Measurements from ENCODE around the gene GPR18.

Gene GPR18, protein sequence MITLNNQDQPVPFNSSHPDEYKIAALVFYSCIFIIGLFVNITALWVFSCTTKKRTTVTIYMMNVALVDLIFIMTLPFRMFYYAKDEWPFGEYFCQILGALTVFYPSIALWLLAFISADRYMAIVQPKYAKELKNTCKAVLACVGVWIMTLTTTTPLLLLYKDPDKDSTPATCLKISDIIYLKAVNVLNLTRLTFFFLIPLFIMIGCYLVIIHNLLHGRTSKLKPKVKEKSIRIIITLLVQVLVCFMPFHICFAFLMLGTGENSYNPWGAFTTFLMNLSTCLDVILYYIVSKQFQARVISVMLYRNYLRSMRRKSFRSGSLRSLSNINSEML

DNA sequence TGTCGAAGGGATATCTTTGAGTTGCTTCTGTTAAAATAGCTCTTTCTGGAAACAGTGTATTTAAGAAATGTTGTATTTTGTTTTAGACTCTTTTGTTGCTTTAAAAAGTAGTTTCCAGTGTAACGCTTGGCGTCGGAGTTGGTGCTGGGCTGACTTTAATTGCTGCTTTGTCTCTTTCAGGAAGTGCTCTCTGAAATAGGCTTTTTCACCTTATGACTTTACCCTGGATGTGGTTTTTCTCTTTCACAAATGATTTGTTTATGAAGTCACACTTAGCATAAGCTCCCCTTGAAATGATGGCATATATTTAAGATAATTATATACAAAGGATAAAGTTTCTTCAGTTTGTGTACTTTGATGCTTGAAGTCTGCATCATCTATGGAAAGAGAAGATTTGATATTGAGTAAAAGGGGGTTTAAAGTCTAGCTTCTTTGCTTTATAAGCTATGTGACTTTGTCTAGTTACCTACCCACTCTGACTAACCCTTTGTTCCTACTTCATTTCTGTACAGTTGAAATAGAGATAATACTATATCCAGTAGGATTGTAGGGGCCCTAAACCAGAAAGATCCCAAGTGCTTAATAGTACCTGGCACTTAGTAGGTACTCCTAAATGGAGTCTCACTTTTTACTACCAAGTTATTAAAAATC lies at the start of gene GPR18:
Gene GPR18, minus strand, starts transcription at position 170 of the 651 bp plus-strand sequence. CDS start 2,507 bp downstream, outside the sequence.
- no peak for DNase-seq (ENCODE audit: low read depth)

GRCh38 chr13:99307648-99308339 lies 49.6 kb upstream of the GPR18 start:
- DNase-seq (ENCODE audit: low read depth), result peak; percentile 48

DNA sequence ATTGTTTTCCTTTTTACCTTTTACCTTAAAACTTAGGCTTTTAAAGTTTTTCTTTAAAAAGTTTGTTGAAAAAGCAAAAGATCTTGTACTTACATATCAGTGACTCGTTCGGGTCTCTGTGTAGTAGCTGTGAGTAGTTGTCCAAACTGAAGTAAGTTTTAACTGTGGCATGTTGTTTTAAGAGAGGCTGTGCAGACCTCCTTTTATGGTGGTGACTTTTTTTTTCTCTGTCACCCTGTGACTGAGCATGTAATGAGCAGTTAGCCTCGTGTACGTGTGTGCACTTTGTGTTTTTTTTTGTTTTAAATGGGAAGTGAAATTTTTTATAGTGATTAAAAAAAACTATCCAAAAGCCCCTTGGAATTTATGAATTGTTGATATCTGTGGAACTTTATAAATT lies 49.1 kb upstream of the GPR18 start, which contains the start of gene GPR183:
Gene GPR183, minus strand, starts transcription at position 153 of the 400 bp plus-strand sequence. CDS start 11,254 bp downstream, outside the sequence.
- DNase-seq (ENCODE audit: low read depth), result no peak

DNA sequence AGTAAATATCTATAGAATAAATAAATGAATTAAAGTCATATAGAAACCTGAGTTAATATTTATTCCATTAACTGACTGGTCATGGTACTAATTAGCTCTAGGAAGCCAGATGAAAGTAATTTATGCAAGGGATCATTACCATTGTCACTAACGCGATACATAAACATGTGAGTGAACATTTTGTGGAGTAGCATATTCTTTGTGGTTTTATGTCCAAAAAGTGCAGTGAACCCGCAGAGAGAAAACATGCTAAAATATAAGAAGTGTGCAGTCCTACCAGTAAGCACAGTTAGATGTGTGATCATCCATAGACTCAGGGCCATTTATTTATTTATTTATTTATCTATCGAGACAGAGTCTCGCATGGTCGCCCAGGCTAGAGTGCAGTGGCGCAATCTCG lies 47.4 kb upstream of the GPR18 start:
- DNase-seq (ENCODE audit: low read depth), result no peak

DNA sequence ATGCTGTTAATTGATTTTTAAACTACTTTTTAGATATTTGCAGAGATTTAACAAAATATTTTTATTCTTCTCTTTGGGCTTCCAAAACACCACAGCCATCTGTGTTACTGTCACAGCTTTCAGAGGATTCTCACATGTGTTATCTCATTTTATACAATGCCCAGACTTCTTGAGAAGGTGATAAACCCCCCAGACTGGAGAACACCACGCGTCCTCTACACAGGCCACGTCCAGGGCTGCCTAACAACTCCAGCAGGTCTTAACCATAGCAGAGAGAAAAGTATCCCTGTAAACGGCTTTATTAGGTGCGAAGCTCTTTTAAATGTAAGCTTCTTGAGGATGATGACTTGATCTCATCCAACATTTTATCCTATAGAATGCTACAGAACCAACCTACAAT lies 47.0 kb upstream of the GPR18 start:
- DNase-seq (ENCODE audit: low read depth), result no peak

DNA sequence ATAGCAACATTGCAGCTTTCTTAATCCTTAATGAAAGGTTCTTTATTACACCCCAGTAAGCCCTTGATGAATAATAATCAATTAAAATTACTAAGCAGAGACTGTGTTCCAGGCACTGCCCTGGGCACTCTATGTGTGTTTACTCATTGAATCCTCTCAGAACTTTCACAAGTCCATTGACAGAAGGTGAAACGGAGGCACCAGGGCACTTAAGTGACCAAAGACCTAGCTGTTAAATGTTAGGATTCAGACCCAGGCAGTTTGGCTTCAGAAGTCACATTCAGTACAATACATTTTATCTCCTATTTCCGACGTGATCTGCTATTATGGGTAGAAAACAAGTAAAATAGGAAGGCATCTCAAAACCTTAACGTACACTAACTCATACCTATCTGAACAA lies 46.4 kb upstream of the GPR18 start:
- DNase-seq (ENCODE audit: low read depth), result no peak

DNA sequence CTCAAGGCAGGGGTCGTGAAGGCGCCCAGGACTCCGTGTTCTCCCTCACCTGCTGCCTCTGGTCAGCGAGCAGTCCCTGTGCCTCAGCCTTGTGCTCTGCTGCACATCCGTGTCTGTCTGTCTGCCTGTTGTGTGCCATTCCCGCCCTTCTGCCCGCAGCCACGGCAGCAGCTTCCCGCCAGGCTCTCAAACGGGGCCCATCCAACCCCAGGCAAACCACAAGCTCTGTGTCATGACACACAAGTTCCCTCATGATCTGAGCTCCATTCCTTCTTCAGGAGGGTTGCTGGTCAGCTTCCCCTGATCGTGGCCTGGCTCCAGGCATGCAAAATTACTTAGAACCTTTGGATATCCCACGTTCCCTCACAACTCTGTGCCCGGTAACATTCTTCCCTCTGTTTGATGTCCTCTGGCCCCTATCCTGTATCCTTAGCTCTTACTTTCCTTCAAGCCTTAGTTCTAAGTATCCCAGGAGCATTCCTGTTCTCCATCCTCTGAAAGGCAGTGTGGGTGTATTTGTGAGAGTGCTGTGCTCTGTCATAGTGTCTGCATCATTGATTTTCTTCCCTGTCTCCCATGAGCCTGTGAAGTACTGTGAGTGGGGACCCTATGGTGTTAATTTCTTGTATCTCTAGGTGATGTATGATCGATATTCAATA lies 45.8 kb upstream of the GPR18 start:
- peak; percentile 53 for DNase-seq (ENCODE audit: low read depth)

DNA sequence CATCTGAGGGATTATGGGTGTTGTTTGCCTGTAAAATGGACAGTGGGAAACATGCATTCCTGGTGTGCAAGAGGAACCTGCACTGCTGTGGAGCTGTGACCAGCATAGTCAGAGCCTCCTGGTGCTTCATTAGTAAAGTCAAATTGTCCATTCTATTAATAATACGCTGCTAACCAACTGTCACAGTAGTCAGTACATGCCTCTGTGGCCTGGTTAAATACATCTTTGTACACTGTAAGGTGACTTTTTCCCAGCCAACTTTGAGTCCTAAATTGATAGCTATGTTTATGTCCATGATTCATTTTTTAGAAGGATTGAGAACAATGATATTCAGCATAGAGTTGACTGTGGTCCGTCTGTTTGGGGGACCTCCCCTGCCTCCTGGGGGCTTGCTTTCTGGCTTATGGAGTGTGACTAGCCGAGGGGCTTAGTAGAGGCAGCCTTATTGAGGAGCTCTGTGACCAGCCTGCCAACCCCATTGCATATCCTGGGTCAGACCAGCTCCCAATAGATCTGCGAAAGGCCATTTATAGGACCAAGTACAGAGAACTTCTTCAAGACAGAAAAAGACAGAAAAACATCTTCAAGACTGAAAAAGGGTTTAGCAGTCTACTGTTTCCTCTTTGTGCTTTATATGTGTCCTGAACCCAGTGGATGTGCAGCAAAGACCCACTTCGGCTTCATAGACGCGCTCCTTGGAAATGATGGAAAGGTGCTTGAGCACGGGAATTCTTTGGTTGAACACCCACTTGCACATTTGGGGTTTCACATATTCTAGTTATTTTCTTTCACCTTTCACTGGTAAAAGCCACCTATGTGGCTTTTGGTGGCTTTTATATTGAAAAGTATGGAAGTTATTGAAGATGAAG lies 44.7 kb upstream of the GPR18 start:
- DNase-seq (ENCODE audit: low read depth), result no peak

- DNase-seq (ENCODE audit: low read depth), result no peak
These were observed 43.9 kb upstream of the GPR18 start for GRCh38 chr13:99301913-99302636.

DNA sequence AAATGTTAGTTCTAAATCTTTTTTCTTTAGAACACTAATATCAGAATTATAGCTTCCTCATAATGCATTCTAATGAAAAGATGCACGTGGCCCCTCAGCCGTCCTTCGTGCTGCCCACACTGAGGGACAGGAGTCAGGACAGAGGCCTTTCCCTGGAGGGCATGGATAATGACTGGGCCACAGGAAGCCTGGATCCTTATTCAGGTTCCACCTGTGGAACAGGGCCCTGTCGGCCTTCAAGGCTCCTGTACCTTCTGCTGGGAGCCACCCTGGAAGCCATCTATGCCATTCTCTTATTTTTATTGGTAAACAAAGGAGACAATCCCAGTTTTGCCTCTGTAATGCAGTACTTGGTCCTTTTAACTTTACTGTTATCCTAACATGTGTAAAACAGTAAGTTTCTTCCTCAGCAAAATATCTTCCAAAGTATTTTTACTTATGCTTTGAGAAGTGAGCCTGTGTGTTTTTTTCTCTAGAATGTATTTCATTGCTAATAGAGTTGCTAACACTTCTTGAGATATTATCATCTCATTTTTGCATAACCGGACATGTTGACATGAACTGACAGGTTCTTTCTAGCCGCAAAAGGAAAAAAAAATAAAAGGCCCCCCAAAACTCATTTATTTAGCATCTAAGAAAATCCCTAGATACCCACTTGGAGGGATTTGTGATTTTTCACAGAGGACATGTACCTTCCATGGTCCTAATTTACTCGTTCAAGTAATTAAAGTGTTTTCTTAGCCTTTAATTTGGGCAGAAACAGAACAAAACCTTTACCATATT lies 43.1 kb upstream of the GPR18 start:
- DNase-seq (ENCODE audit: low read depth), result no peak

- DNase-seq (ENCODE audit: low read depth), result no peak
These were observed 41.8 kb upstream of the GPR18 start for GRCh38 chr13:99299920-99300341.

DNA sequence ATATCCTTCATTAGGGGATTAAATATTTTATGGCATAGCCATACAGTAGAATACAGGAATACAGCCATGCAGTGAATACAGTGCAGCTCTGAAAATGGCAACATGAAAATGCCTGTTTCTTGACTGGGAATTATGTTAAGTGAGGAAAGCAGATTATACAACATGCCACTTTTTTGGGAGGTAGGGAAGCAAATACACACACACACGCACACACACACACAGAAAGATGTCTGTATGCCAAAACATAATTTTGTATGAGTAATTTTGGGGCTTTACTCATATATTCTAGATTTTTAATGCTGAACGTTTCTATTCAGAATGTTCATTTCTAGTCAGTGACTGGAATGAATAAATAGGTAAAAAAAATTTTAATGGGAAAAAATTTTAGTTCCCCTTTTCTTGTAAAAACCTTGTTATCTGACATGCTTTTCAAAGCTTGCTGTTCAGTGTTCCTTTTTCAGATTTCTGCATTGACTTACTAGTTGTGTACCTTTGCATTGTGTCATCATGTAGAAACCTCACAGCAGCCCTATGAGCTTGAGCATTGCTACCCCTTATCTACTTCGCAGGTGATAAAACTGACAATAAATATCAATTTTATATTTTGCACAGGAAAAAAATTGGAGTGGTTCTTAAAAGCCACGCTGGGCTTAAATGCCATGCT lies 41.2 kb upstream of the GPR18 start:
- no peak for DNase-seq (ENCODE audit: low read depth)

DNA sequence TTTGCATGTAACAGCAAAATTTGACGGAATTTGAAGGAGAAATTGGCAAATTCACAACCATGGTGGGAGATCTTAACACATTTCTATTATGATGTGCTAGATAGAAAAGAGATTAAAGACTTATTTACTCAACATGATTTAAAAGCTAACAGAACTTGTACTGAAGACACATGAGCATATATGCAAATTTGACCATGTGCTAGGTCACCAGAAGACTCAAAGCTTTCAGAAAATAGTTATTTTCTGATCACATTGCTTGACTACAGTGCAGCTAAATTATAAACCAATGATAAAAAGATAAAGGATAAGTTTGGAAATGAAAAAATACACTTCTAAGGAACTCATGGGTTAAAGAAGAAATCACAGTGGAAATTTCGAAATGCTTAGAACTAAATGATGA lies 39.9 kb upstream of the GPR18 start:
- DNase-seq (ENCODE audit: low read depth), result no peak

DNA sequence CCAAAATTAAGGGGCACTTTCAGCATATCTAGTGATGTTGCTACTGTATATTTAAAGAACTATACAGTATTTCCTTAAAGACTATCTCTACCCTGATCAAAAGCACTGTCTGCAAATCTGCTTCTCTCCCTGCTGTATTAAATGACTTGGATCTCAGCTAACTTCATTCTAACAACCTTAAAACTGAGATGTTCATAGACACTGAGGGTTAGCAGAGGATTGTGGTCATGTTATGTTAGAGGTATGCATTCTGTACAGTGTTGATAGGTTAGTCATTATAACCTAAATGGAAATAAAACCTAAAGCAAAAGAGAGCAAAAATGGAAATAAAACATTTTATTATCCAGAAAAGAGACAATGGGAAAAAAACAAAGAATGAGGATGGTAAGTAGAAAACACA lies 39.2 kb upstream of the GPR18 start:
- DNase-seq (ENCODE audit: low read depth), result no peak

DNA sequence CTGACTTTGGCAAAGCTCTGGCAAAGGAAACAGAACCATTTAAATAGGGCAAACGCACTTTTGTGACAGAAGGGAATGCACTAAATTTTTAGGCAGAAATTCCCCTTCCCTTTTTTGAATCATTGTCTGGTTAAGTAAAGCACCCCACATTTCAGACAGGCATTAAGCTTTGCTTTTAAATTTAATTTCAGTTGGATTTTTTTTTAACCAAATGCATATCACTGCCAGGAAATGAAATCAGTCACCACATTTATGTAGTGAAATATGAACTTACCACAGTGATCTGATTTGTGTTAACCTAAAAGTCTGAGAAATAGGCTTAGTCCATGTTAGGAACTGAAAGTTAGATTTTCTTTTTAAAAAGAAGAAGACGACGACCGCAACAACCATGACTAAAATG lies 38.2 kb upstream of the GPR18 start:
- DNase-seq (ENCODE audit: low read depth), result no peak

DNA sequence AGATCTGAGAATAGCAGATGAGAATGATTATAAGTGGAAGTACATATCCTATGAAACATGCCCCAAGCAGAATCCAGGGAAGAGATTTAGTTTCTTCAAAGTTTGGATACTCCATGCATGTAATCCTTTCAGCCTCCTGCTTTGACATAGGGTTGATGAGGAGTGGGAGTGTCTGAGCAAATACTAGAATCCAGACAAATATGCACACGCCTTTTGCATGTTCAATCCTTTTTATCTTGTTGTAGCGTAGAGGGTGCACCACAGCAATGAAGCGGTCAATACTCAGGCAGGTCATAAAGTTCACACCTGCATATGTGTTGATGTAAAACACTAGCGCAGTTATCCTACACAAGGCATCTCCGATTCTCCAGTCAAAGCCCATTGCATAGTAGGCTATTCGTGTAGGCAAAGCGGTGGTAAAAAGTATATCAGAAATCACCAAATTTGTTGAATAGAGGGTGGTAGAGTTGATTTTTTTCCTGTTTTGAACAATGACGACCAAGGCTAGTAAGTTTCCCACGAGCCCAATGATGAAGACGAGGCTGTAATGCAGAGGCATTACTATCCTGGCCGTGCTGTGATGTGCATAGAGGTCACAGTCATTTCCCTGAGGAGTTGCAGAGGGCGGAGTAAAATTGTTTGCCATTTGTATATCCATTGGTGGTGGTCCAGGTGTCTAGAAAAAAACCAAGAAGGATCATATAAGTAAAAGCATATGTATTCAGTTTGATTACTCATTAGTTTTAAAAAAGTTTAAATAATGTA lies 37.5 kb upstream of the GPR18 start:
- no peak for DNase-seq (ENCODE audit: low read depth)

DNA sequence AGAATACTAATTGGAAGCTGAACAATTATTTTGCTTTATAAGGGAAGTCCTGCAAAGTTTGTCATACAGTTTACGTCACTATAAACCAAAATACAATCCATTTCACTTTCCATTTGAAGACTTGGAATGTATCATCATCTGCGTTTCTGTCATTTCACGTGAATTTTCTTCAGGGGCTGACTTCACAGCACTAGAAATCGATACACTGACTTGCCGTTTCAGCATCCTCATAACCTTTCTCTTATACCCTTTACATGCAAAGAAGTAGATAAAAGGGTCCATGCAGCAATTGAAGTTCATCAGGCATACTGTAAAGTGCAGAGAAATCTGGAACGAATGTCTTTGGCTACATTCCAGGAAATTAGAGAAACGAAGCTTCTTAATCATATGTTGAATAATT lies 36.8 kb upstream of the GPR18 start:
- no peak for DNase-seq (ENCODE audit: low read depth)

GRCh38 chr13:99294198-99294597 lies 36.0 kb upstream of the GPR18 start:
- DNase-seq (ENCODE audit: low read depth), result no peak

DNA sequence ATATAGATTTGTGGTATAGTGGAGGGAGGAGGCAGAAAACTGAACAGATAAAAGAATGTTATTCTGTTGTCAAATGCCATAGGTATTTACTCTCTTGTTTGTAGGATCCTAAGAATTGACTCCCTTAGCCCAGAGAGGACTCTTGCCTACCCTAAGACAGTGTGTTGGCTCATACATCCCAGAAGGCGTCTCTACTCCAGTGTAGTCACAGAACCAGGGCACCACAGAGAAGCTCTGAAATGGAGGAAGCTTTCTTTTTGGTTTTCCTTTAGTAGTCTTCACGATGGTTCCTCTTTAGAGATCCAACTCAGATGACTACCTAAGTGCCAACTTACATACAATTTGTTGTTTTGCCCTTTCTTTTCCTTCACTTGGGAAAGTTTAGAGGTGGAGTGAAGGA lies 35.0 kb upstream of the GPR18 start:
- no peak for DNase-seq (ENCODE audit: low read depth)

Measured in T-helper 22 cell (primary cell).